GM10266 (cell line): ENCODE data around the gene ZNF469.

ENCODE experiments used
- DNase-seq: peaks from one replicate; pipeline ENCODE4 v3.0.0; 2012; ENCODE audit errors: extremely low spot score
- CTCF ChIP-seq: IDR thresholded peaks from 2 replicates; pipeline ENCODE4 v1.5.1; 2012; ENCODE audit warnings: mild to moderate bottlenecking, low read depth; ENCODE audit not compliant: control insufficient read depth, insufficient read depth; ENCODE audit errors: missing control alignments

Gene ZNF469

GRCh38 chr16:88345031-88345720 lies 37.6 kb upstream of the ZNF469 start:
- no peak for DNase-seq
- no peak for TF ChIP-seq CTCF

- no peak for DNase-seq
- TF ChIP-seq CTCF: no peak
These were observed 36.8 kb upstream of the ZNF469 start for GRCh38 chr16:88345721-88346560.

GRCh38 chr16:88346680-88347505 lies 35.9 kb upstream of the ZNF469 start:
- TF ChIP-seq CTCF: no peak
- no peak for DNase-seq

GRCh38 chr16:88347656-88348376 lies 34.9 kb upstream of the ZNF469 start:
- no peak for TF ChIP-seq CTCF
- peak; percentile 74 for DNase-seq

- TF ChIP-seq CTCF: no peak
- no peak for DNase-seq
These were observed 34.2 kb upstream of the ZNF469 start for GRCh38 chr16:88348377-88349152.
